Measurements from ENCODE around the gene INHA.

The INHA gene

DNA sequence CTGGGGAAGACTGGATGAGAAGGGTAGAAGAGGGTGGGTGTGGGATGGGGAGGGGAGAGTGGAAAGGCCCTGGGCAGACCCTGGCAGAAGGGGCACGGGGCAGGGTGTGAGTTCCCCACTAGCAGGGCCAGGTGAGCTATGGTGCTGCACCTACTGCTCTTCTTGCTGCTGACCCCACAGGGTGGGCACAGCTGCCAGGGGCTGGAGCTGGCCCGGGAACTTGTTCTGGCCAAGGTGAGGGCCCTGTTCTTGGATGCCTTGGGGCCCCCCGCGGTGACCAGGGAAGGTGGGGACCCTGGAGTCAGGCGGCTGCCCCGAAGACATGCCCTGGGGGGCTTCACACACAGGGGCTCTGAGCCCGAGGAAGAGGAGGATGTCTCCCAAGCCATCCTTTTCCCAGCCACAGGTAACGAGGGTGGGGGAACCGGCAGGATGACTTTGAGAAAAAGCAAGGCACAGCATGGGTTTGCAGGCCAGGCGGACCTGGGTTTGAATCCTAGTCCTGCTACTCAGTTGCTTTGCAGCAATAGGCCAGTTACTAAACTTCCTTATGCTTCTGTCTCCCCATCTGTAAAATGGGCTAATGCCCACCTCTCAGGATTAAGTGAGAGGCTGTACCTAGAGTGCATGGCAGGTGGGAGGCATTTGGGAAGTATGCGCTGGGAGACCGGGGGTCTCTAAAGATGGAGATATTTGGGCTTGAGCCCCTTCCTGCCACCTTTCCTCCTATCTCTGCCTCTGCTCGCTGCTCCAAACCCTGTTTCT is at the start of gene INHA:
Gene INHA, plus strand, starts transcription at position 74 of the 765 bp plus-strand sequence. Its CDS starts 65 bp downstream, at position 139.
- no peak for DNase-seq (ENCODE audit: low spot score)
- Mint-ChIP-seq H3K4me3 (no peak within 1 kb of the TSS), H3K36me3 (ENCODE audit: low read depth) (no peaks in the 10 kb centered on the region), H3K27ac (no peak within 1 kb of the TSS), H3K4me1 (ENCODE audit: low read depth) (no peaks in the 10 kb centered on the region), H3K27me3 (ENCODE audit: low read depth) (peaks cover 44% of the 10 kb centered on the region), H3K9me3 (no peaks in the 10 kb centered on the region)

- Mint-ChIP-seq H3K4me1 (ENCODE audit: low read depth) (peaks cover 1% of the 10 kb centered on the region), H3K27me3 (ENCODE audit: low read depth) (peaks cover 74% of the 10 kb centered on the region), H3K9me3 (no peaks in the 10 kb centered on the region), H3K4me3 (no peak overlapping the region), H3K36me3 (ENCODE audit: low read depth) (no peaks in the 10 kb centered on the region), H3K27ac (no peak overlapping the region)
- DNase-seq (ENCODE audit: low spot score) = no peak
These were observed 49.0 kb upstream of the INHA start for GRCh38 chr2:219523031-219523671.

DNA sequence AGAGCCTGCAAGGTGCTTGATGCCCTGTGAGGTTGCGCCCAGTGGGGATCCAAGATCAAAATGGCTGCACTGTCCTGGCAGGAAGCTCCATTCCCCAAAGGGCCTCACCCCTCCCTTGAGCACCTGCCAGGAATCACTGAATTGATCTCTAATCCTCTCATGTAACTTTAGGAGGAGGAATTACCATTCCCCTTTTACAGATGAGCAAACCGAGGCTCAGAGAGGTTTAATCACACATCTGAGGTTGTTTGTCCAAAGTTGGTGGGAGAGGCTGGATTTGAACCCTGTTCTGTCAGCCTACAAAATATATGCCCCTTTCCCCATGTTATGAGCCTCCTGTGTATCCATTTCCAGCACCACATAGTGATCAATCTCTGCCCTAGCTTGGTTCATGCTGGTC is 47.3 kb upstream of the INHA start:
- no peak overlapping the region for H3K4me3 Mint-ChIP-seq
- peaks cover 1% of the 10 kb centered on the region for H3K4me1 Mint-ChIP-seq (ENCODE audit: low read depth)
- no peak overlapping the region for H3K27ac Mint-ChIP-seq

GRCh38 chr2:219525533-219526232 is 46.4 kb upstream of the INHA start:
- no peaks in the 10 kb centered on the region for H3K36me3 Mint-ChIP-seq (ENCODE audit: low read depth)

More for the DNA sequence above, 47.3 kb upstream of the INHA start:
- DNase-seq (ENCODE audit: low spot score) = no peak
- Mint-ChIP-seq H3K9me3 (no peaks in the 10 kb centered on the region), H3K36me3 (ENCODE audit: low read depth) (no peaks in the 10 kb centered on the region), H3K27me3 (ENCODE audit: low read depth) (peaks cover 86% of the 10 kb centered on the region)

DNA sequence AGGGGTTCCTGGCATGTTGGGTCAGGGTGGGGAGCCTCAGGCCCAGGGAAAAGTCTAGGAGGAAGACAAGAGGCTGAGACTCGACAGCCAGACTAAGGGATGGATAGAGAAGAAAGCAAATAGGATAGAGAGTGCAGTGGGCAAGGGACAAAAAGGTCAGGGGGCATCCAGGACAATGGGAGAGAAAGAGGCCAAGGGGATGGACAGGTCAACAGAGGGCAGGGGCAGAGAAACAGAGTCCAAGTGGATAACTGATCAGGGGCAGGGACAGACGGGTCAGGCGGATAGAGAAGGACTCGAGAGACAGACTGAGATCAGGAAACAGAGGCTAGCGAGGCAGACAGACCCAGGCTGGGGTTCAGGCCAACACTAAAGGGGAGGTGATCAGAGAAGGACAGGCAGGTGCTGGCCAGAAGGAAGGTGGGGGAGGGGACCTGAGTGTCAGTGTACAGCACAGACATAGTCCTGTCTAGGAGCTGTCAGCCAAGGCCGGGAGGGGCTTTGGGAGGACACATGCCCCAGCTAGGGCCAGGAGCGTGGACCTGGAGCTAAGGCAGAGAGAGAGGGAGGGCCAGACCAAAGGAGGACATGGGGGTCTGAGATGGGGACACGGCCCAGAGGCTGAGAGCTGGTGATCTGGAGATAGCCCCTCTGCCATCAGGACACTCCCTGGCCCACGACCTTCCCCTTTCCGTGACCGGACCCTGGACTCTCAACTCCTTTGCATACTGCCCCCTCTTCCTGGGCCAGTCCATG is 45.6 kb upstream of the INHA start:
- Mint-ChIP-seq H3K9me3 (no peaks in the 10 kb centered on the region), H3K36me3 (ENCODE audit: low read depth) (no peaks in the 10 kb centered on the region), H3K27me3 (ENCODE audit: low read depth) (peaks cover 85% of the 10 kb centered on the region), H3K4me3 (no peak overlapping the region), H3K4me1 (ENCODE audit: low read depth) (peaks cover 1% of the 10 kb centered on the region), H3K27ac (no peak overlapping the region)
- no peak for DNase-seq (ENCODE audit: low spot score)

More at GRCh38 chr2:219525533-219526232, 46.4 kb upstream of the INHA start:
- DNase-seq (ENCODE audit: low spot score) = no peak
- H3K4me1 Mint-ChIP-seq (ENCODE audit: low read depth) = peaks cover 1% of the 10 kb centered on the region
- H3K27ac Mint-ChIP-seq = no peak overlapping the region
- no peaks in the 10 kb centered on the region for H3K9me3 Mint-ChIP-seq
- no peak overlapping the region for H3K4me3 Mint-ChIP-seq
- peaks cover 86% of the 10 kb centered on the region for H3K27me3 Mint-ChIP-seq (ENCODE audit: low read depth)

GRCh38 chr2:219527076-219527394 is 45.1 kb upstream of the INHA start:
- Mint-ChIP-seq H3K4me3 (no peak overlapping the region), H3K27me3 (ENCODE audit: low read depth) (peaks cover 81% of the 10 kb centered on the region), H3K36me3 (ENCODE audit: low read depth) (no peaks in the 10 kb centered on the region), H3K9me3 (no peaks in the 10 kb centered on the region), H3K27ac (no peak overlapping the region), H3K4me1 (ENCODE audit: low read depth) (peaks cover under 1% of the 10 kb centered on the region)
- DNase-seq (ENCODE audit: low spot score) = no peak

- H3K4me1 Mint-ChIP-seq (ENCODE audit: low read depth) = no peaks in the 10 kb centered on the region
- H3K9me3 Mint-ChIP-seq = no peaks in the 10 kb centered on the region
- no peak for DNase-seq (ENCODE audit: low spot score)
- no peak overlapping the region for H3K4me3 Mint-ChIP-seq
- H3K36me3 Mint-ChIP-seq (ENCODE audit: low read depth) = no peaks in the 10 kb centered on the region
- no peak overlapping the region for H3K27ac Mint-ChIP-seq
- H3K27me3 Mint-ChIP-seq (ENCODE audit: low read depth) = peaks cover 79% of the 10 kb centered on the region
These were observed 44.6 kb upstream of the INHA start for GRCh38 chr2:219527472-219527871.

DNA sequence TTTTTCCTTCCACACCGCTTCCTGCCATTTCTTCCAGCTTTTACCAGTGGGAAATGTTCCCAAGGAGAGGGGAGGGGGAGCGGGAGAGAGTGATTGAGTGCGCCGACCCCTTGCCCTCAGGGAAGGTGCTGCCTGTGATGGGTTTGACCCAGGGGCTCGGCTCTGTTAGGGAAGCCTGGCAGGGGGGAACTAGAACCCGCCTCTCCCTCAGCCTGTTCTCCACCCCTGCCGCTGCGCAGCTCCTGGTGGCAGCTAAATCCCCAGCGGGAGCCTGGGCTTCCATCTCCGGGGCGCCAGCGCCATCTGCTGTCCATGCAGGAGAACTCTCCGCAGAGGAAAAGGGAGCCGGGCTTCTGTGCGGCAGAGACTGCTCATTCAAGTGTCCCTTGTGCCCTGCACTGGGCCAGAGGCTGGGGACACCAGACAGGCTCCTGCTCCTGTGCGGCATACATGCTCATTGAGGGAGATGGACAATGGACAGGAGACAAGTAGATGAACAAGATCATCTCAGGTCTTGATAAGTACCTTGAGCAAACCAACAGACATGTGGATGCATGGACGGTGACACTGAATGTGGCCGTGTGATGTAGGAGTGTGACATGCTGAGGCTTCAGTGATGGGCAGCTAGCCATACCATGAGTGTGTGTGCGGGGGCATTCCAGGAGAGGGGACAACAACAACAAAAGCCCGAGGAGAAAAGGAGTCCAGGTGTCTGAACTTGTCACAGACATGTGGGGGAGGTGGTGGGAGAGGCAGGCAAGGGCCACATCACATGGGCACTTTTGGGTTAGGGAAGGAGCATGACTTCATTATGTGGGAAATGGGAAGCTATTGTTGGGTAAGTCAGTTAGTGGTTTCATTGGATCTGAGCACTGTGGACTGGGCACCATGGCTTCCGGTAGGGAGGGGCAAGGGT is 41.8 kb upstream of the INHA start:
- DNase-seq (ENCODE audit: low spot score) = peak; percentile 70
- Mint-ChIP-seq H3K27me3 (ENCODE audit: low read depth) (peaks cover 55% of the 10 kb centered on the region), H3K9me3 (no peaks in the 10 kb centered on the region), H3K27ac (no peak overlapping the region), H3K4me1 (ENCODE audit: low read depth) (no peaks in the 10 kb centered on the region), H3K4me3 (no peak overlapping the region), H3K36me3 (ENCODE audit: low read depth) (no peaks in the 10 kb centered on the region)

- no peak for DNase-seq (ENCODE audit: low spot score)
- Mint-ChIP-seq H3K9me3 (no peaks in the 10 kb centered on the region), H3K27me3 (ENCODE audit: low read depth) (peaks cover 41% of the 10 kb centered on the region), H3K36me3 (ENCODE audit: low read depth) (no peaks in the 10 kb centered on the region), H3K4me3 (no peak overlapping the region), H3K27ac (no peak overlapping the region), H3K4me1 (ENCODE audit: low read depth) (no peaks in the 10 kb centered on the region)
These were observed 40.3 kb upstream of the INHA start for GRCh38 chr2:219531639-219532377.

DNA sequence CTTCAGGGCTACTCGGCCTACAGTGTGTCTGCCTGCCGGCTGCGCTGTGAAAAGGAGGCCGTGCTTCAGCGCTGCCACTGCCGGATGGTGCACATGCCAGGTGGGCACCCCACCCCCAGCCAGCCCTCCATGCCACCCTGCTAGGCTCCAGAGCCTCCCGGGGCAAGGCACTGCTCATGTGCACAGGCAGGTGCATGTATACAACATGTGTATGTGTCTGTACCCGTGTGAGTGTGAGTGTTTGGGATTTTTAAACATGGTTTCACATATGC is 39.8 kb upstream of the INHA start:
- no peak overlapping the region for H3K4me3 Mint-ChIP-seq
- no peaks in the 10 kb centered on the region for H3K4me1 Mint-ChIP-seq (ENCODE audit: low read depth)
- H3K36me3 Mint-ChIP-seq (ENCODE audit: low read depth) = no peaks in the 10 kb centered on the region
- no peaks in the 10 kb centered on the region for H3K9me3 Mint-ChIP-seq
- H3K27ac Mint-ChIP-seq = no peak overlapping the region
- peaks cover 36% of the 10 kb centered on the region for H3K27me3 Mint-ChIP-seq (ENCODE audit: low read depth)
- no peak for DNase-seq (ENCODE audit: low spot score)

- Mint-ChIP-seq H3K9me3 (no peaks in the 10 kb centered on the region), H3K4me1 (ENCODE audit: low read depth) (no peaks in the 10 kb centered on the region), H3K27me3 (ENCODE audit: low read depth) (peaks cover 21% of the 10 kb centered on the region), H3K27ac (no peak overlapping the region), H3K4me3 (no peak overlapping the region), H3K36me3 (ENCODE audit: low read depth) (peaks cover 3% of the 10 kb centered on the region)
- DNase-seq (ENCODE audit: low spot score) = no peak
These were observed 38.0 kb upstream of the INHA start for GRCh38 chr2:219533930-219534661.

DNA sequence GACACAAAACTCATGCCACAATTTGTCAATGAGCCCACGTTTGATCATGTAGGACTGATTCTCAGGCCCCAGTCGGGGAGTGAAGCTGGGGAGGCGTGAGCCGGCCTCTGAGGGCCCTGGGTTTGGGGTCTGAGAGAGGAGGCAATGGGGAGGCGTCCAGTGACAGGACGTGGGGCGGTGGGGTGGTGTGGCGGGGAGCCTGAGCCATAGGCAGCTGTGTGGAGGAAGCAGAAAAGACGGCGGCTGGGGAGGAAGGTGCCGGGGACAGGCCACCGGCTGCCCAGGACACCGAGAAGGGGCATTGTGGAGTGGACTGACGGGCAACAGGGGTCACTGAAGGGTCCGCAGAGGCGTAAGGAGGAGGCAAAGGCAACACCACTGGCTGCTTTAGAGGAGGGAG is 35.7 kb upstream of the INHA start:
- Mint-ChIP-seq H3K4me3 (no peak overlapping the region), H3K4me1 (ENCODE audit: low read depth) (no peaks in the 10 kb centered on the region), H3K36me3 (ENCODE audit: low read depth) (peaks cover 8% of the 10 kb centered on the region), H3K9me3 (no peaks in the 10 kb centered on the region), H3K27me3 (ENCODE audit: low read depth) (peaks cover 1% of the 10 kb centered on the region), H3K27ac (no peak overlapping the region)
- DNase-seq (ENCODE audit: low spot score) = no peak

Data from T-helper 2 cell treated with Interferon-gamma antibody and Interleukin-4, amounts not matched to agents 5 μg/mL and 100 μg/mL, for 36 hours (primary cell).